Embryonic facial prominence (tissue), 1 donor: ENCODE data around the gene PPP4R1.

Source experiments
- DNase-seq: peaks from one replicate; pipeline ENCODE4 v3.0.0-alpha.2; 2016; ENCODE audit errors: extremely low spot score

Gene PPP4R1

DNA sequence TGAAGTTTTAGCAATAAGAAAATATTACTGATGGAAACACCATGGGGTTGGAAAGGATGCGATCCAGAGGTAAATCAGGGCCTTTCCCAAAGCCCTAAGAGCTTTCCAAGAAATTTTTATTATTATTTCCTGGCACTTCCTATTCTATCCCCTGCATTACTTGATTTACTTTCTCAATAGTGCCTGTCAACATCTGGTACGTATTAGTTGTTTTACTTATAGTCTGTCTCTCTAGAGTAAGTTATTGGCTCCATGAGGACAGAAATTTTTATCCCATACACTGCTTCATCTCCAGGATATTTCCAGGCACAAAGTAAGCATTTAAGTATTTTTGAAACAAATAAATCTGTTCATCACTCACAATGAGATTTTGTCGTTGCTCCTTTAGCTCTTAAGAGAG is 18.1 kb downstream of the PPP4R1 start:
- peak; percentile 40 for DNase-seq

DNA sequence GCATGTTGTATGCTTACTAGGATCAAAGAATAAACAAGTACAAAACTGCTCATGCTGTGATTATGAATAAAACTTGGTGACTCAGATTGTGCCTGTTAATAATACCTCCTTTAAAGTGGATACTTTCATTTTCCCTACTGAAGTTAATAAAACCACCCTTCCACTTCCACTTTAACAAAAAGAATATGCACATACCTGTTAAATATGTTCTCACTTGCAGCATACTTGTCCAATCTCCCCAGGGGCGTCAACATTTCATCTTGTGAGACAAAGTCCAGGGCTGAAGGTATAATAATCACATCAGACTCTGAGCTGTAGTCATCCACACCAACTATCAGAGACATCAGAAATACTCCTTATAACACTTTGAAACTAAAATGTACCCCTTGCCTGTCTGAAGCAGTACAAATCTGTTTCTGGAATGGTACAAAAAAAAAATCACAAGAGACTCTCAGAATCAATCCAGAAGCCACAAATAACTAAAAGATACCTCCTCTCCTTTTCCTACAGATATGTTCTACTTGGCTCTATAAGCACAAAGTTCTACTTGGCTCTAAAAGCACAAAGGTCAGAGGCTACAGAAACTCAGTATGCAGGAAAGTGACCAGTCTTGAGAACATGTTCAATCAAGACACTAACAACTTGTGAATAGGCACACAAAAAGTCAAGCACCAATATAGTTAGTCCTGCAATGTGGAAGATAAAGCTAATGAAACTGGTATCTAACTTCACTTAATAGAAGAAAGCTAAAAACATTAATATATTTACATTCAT is 19.3 kb downstream of the PPP4R1 start:
- DNase-seq = no peak

DNA sequence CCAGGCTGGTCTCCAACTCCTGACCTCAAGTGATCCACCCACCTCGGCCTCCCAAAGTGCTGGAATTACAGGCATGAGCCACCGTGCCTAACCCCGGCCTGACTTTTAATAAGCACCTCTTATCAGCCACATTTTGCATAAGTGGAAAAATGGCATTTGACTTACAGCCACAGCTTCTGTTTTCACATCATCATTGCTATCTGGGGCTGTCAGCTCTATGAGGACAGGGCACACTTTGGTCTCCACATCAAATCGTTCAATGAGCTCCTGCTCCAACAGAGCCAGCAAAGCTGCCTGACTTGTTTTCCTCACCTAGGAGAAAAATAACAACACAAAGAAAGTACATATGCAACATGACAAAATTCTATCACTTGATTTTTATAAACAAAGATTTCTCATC is 26.4 kb downstream of the PPP4R1 start:
- DNase-seq = no peak

- no peak for DNase-seq
Observed at GRCh38 chr18:9586814-9587213, 27.5 kb downstream of the PPP4R1 start.

DNA sequence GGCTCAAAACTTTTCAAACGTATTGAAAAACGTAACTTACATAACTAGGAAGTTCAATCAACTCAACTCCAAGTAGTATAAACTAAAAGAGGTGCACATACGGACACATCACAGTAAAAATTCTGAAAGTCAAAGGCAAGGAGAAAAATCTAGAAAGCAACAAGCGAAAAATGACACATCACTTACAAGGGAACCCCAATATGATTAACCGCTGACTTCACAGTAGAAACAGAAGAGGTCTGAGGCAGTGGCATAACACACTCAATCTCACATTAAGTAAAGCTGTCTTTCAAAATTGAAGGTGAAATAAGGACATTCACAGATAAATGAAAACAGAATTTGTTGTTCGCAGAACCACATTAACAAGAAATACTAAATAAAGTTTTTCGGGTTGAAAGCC is 32.7 kb downstream of the PPP4R1 start:
- no peak for DNase-seq

DNA sequence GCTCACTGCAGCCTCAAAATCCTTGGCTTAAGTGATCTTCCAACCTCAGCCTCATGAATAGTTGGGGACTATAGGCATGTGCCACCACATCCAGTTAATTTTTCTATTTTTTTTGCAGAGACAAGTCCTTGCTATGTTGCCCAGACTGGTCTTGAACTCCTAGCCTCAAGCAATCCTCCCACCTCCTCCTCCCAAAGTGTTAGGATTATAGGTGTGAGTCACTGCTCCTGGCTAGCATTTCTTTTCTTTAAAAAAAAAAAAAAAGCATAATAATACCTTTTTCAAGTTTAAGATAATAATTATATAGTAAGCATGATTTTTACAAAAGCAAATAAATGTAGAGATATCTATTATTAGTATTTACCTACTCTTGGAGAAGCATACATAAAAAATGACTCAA is 36.1 kb downstream of the PPP4R1 start:
- no peak for DNase-seq

- no peak for DNase-seq
Observed at GRCh38 chr18:9577361-9577760, 37.0 kb downstream of the PPP4R1 start.

DNA sequence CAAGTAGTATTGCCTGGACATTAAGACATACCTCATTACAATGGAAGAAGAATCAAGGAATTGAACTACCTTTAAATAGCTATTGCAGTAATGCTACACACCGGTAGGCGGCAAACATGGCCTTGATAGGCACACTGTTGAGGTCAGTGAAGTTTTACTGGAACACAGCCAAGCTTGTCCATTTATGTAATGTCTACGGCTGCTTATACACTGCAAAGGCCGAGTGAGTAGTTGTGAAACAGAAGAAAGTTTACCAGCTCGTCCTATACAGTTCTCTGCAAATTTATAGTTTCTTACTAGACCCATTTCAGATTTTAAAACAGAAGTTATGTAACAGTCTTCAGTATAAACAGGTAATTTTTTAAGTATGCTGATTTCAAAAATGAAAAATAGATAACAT is 38.8 kb downstream of the PPP4R1 start:
- peak; percentile 37 for DNase-seq

GRCh38 chr18:9574473-9575115 is 39.8 kb downstream of the PPP4R1 start:
- DNase-seq = no peak

GRCh38 chr18:9571546-9571945 is 42.8 kb downstream of the PPP4R1 start:
- DNase-seq = no peak

- DNase-seq = no peak
Observed at GRCh38 chr18:9570255-9570654, 44.1 kb downstream of the PPP4R1 start.

DNA sequence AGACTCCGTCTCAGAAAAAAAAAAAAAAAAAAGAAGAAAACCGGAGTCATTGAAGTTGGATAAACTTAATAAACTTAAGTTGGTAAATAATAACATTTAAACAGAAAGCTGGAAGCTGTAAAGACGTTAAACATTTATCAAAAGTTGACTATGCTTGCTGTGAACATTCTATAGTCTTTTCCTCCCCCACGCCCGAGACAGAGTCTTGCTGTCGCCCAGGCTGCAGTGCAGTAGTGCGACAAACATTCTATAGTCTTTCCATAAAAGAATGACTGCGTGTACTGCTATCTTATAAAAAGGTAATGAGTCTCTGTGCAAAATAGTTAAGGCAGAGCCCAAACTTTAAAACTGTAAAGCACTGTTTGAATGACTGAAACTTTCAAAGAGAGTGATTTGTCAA is 45.2 kb downstream of the PPP4R1 start:
- no peak for DNase-seq

- DNase-seq = no peak
Observed at GRCh38 chr18:9568186-9568585, 46.2 kb downstream of the PPP4R1 start.

DNA sequence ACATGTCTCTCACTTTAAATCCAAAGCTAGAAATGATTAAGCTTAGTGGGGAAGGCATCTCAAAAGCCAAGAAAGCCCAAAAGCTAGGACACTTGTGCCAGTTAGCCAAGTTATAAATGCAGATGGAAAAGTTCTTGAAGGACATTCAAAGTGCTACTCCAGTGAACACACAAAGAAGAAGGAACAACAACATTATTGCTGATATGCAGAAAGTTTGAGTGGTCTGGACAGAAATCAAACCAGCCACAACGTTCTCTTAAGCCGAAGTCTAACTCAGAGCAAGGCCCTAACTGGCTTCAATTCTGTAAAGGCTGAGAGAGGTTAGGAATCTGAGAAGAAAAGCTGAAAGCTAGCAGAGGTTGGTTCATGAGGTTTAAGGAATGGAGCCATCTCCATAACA is 49.0 kb downstream of the PPP4R1 start:
- DNase-seq = no peak

DNA sequence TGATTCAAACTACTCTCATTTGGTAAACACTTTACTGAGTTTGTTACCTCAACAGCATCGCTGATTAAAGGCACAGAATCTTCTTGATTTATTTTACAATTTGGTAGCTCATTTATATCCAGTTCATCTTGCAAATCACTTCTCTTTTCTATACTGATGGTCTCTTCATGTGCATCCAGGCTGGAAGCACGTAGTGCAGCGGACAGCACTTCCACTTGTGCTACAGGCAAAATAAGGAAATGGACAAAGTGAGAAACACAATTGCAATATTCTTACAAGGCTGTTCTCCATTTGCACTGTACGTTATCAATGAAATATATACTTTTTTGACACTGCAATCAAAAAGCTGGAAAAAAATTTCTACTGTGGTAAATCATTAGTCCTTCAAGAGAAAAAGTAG is 51.0 kb downstream of the PPP4R1 start:
- DNase-seq = no peak

GRCh38 chr18:9562584-9562983 is 51.8 kb downstream of the PPP4R1 start:
- no peak for DNase-seq

DNA sequence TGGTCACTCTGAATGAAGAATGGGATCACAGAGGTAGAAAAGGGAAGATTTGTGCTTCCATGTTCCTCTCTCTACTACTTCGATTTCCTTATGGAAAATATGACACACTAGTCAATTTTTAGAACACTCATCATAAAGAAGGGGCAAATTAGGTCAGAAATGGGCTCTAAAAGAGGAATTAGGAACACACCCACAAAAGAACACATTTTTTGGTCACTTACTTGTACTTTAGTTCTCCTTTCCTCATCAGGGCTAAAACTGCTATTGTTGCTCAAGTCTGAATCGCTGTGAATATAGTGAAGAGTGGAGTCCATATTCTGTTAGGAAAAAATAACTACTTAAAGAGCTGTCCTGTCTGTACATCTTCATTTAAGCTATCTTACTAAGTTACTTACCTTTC is 52.6 kb downstream of the PPP4R1 start:
- no peak for DNase-seq

DNA sequence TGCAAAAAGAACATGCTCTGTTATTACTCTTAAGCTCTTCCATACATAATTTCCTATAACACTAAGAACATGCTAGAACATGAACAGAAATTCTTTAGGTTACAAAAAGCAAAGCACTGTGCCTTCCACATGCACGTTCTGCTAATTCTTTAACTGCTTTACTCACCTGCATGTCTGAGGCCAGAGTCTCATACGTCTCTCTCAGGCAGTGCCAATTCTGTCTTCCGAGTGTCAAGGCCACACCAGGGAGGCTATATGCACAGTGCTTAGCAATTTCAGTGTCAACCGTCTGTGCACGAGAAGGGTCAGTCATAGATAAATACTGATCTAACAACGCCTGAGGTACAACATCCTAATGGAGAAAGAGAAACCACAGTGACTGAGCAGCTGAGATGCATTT is 55.1 kb downstream of the PPP4R1 start:
- no peak for DNase-seq

GRCh38 chr18:9558387-9559064 is 55.8 kb downstream of the PPP4R1 start:
- DNase-seq = no peak

- DNase-seq = no peak
Observed at GRCh38 chr18:9557250-9557943, 57.0 kb downstream of the PPP4R1 start.

DNA sequence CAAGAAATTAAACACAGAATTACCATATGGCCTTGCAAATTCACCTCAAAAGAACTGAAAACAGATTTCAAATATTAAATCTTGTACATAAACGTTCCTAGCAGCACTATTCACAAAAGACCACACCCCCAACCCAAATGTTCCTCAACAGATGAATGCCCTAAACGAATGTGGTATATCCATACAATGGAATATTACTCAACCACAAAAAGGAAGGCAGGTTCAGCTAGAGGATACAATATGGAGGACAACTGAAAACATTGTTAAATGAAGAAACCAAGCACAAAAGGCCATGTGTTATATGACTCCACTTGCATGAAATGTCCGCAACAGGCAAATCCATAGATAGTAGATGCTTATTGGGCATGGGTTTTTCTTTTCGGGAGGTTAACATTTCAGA is 61.7 kb downstream of the PPP4R1 start:
- DNase-seq = no peak

- DNase-seq = no peak
Observed at GRCh38 chr18:9552191-9552590, 62.2 kb downstream of the PPP4R1 start.
